GM21515 (cell line): ENCODE measurements around the gene FAM8A1.

Experiments
- ATAC-seq: cut with Tn5 transposase; IDR thresholded peaks from one replicate; pipeline ENCODE4 v1.9.1; 2021; ENCODE audit not compliant: unreplicated experiment

The FAM8A1 gene

DNA sequence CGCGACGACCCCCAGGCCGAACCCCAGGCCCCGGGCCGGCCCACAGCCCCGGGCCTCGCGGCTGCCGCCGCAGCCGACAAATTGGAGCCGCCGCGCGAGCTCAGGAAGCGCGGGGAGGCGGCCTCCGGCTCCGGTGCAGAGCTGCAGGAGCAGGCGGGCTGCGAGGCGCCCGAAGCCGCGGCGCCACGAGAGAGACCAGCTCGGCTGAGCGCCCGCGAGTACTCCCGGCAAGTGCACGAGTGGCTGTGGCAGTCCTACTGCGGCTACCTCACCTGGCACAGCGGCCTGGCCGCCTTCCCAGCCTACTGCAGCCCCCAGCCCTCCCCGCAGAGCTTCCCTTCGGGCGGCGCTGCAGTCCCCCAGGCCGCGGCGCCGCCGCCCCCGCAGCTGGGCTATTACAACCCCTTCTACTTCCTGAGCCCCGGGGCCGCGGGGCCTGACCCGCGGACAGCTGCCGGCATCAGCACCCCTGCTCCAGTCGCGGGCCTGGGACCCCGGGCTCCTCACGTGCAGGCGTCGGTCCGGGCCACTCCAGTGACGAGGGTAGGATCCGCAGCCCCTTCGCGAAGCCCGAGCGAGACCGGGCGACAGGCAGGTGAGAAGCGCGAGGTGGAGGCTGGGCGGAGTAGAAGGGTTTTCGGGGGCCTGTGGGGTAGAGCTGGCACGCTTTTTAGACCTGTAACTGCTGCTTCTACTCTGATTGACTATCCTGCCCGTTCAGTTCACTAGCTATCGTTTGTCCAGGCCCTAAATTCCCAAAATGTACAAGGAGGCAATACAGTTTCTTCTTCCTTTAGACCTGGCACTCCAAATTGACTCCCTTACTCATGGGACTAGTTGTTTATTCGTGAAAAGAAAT is 654 bp downstream of the FAM8A1 start:
- peak; percentile 56 for ATAC-seq

DNA sequence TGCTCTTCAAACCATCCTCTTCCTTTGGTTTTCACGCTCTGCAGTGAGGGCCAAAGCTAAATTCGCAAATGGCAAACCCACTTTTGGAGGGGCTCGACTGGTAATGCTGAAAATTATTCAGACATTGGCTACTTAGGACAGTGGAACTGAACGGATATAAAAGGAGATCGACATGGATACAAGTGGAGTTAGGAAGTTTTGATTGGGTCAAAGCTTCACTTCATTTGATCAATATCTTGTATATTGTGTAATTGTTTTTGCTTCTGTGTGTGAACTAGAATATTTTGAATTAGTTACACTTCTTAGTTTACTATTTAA is 1.2 kb downstream of the FAM8A1 start:
- no peak for ATAC-seq

DNA sequence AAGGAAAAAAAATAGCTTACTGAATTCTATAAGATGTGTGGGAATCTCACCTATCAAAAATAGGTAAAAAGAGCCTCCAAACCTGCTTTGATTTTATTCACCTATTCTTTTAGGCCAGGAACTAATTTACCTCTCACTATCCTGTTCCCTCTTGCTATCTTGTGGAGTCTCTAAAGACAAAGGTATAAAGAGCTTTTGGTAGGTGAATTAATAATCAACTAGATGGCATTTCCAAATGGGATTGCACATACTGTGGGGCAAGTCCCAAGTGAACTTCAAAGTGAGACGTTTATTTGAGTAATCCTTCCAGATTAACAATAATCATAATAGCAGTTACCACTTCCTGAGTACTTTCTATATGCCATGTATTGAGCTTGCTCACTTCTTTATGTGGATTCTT is 2.8 kb downstream of the FAM8A1 start:
- ATAC-seq: no peak

DNA sequence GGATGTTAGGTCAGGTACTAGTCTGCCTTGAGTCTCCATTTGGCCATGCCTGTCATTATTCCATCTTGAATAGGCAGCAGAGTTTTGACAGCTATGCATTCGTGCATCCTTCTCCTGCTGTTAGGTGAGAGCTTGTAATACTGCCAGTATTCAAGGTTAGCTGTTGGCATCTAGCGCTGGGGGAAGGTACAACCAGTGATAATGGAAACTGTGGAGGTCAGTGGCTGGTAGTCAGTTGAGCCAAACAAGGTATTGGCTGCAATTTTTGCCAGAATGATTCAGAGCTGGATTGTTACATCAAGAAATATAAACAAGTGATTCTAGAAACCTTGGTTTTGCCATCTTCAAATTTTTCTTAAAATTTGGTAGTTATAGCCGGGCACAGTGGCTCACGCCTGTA is 6.5 kb downstream of the FAM8A1 start:
- no peak for ATAC-seq

DNA sequence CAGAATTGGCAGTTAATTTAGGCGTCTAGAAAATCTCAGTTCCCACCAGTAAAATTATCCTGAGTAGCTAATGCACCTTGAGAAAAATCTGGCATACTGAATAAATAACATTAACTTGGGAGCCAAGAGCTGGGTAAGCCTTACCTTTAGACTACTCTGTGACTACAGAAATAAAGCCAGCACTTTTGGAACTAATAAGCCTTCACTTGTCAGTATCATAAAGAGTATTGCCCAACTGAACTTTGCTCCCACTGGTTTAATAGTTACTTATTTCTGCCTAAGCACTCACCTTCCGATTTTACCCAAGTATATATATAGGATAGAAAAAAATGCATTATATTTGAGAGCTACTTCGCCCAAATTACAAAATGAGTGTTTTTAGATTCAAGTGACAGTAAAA is 10.7 kb downstream of the FAM8A1 start:
- ATAC-seq: no peak

DNA sequence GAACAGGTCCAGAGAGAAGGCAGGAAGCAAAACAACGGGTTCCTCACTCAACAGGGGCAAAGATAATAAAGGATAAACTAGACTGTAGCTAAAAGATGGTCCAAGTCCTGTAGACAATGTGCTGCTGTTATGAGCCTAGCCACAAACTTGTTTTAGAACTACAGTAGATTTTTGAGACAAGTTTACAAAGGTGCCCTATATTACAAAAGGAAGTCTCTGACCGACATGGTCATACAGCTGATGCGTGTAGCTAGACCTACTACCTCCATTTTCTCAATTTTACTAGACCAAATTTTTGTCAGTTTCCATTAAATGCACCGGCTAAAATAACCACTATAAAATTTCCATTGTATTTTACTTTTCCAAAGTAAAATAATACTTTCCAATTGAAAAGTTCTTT is 11.9 kb downstream of the FAM8A1 start:
- no peak for ATAC-seq

DNA sequence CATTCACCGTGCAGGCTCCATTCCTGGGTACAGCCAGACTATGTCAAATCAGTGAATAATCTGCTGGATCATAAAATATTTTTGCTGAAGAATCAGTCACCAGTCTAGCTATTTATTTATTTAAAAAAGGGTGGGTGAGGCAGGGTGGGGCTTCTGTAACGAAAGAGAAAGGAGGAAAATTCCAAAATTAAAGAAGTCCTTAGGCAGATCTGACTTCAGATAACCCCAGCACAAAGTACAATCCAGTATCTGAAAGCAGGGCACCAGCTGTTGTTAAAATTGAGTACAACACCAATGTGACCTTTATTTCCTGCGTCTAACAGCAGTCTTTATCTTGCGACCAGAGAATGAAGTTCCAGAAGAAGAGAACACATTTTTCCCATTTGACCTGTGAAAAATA is 15.7 kb downstream of the FAM8A1 start:
- no peak for ATAC-seq

DNA sequence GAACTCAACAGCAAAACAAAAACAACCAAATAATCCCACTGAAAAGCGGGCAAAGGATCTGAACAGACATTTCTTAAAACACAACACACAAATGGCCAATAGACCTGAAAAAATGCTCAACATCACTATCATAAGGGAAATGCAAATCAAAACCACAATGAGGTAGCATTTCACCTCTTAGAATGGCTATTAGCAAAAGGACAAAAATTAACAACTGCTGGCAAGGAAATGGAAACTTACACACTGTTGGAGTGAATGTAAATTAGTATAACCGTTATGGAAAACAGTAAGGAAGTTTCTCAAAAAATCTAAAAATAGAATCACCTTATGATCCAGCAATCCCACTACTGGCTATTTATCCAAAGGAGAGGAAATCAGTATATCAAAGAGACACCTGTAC is 20.9 kb downstream of the FAM8A1 start:
- peak; percentile 79 for ATAC-seq

DNA sequence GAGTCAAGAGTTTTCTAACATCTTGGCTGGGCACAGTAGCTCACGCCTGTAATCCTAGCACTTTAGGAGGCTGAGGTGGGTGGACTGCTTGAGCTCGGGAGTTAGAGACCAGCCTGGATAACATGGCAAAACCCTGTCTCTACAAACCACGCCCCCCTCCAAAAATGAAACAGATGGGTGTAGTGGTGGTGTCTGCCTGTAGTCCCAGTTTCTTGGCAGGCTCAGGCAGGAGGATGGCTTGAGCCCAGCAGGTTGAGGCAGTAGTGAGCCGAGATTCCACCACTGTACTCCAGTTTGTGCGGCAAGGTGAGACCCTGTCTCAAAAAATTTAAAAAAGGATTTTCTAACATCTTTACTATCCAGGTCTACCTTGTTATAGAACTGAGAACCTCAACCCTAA is 22.0 kb downstream of the FAM8A1 start:
- no peak for ATAC-seq

DNA sequence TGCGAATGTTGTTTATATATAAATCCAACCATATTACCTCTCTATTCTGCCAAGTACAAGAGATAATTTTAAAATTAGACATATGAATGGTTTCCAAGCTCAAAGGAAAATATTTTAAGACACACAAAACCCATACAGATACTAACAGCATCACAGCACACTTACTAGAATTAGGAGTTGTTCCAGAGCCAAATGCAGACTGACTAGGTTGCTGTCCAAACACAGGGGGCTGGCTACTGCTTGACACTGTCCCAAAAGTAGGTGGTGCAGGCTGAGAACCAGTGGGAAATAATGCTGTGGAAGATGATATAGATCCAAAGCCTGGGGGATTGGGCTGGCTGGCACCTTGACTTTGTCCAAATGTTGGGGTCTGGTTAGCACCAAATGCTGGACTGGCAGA is 24.3 kb downstream of the FAM8A1 start:
- ATAC-seq: no peak

DNA sequence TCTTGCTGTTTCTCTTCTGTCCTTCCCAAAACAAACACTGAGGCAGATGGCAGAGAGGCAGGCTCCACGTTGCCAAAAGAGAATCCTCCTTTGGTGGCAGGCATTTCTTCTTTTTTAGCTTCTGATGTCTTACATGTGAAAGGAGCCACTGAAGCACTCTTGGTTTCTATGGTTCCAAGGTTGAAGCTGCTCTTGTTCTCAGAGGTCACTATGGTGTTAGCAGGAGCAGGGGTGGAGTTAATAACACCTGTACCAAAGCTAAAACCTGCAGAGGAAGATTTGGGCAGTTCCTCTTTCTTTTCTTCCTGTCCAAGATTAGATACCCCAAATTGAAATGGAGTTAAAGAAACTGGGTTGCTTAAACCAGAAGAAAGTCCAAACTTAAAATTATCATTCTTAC is 28.8 kb downstream of the FAM8A1 start:
- peak; percentile 82 for ATAC-seq

DNA sequence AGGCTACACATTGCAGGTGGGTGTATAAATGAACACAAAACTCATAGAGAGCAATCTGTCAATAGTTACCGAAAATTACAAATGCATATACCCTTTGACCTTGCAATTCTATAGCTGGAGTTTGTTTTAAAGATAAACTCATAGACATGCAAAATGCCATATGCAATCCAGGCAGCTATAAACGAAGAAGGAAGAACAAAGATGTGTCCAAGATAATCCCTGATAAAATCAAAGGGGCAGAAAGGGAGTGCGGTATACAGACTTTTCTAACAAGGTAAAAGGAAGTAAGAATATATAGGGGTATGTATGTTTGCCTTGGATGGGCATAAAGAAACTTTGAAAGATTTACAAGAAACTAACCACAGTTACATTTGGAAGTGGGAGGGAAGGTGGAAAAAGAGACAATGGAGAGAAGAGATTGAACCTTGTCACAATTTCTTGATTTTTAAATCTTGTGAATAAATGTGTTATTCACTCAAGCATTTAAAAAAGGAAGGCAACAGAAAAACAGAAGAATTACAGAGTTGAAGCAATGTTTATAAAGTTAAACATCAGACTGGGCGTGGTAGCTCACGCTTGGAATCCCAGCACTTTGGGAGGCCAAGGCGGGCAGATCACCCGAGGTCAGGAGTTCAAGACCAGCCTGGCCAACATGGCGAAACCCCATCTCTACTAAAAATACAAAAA is 29.9 kb downstream of the FAM8A1 start:
- no peak for ATAC-seq

DNA sequence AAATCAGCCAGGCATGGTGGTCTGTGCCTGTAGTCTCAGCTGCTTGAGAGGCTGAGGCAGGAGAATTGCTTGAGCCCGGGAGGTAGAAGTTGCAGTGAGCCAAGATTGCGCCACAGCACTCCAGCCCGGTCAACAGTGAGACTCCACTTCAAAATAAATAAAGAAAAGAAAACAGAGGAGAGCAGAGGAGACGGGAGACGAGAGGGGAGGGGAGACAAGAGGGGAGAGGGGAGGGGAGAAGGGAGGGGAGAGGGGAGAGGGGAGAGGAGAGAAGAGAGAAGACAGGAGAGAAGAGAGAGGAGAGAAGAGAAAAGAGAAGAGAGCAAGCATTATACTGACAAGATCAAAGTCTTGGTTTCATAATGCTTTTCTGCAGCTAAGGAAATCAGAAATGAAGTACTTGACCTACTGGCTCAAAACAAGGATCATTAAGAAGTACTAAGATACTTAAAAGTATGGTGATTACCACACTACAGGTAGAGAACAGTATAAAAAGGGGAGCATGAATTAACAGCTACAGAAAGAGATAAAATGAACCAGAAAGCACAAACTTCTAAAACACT is 30.5 kb downstream of the FAM8A1 start:
- no peak for ATAC-seq

DNA sequence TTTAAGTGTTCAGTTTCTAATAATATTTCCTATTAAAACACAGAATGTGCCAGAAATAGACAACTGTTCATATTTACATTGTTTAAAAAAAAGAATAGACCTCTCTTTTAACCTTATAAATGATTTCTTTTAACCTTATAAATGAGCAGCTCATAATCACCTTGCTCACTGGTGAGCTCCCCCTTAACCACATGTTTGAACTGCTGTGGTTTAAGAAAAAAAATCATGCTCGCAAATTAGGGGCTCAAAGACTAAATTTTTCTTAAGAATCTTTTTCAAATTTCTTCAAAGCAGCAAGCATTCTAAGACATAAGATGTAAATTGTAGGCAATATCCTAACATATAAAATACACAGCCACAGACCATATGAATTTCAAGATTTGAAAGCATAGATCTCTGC is 32.8 kb downstream of the FAM8A1 start:
- no peak for ATAC-seq

DNA sequence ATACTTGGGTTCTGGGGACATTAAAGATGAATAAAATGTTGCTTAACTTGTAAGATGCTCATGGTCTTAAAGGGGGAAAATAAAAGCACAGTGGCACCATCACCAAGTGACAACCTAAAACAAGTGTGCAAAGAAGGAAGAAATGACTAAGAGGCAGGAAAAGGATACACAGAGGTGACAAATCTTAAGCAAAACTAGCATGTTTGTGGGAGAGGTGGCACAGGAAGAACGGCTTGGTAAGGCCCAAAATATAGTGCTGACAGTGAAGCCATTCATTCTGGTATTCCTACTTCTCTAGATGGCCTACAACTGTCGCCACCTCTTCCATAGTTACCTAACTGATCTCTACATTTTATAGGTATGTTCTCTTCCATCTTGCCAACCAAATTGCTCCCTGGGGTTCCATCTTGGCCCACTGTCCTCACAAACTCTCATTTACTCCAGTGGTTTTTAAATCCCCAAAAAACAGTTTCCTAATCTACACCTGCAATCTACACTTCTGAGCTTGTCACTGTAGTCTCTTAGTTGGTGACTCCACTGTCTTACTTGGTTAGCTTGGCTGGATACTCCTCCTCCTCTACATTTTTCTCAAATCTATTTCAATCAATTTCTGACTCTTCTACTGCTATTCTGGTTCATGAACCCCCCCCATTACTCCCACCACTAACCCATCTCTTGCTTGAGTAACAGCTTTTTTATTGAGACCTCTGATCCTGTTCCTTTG is 33.5 kb downstream of the FAM8A1 start:
- no peak for ATAC-seq

DNA sequence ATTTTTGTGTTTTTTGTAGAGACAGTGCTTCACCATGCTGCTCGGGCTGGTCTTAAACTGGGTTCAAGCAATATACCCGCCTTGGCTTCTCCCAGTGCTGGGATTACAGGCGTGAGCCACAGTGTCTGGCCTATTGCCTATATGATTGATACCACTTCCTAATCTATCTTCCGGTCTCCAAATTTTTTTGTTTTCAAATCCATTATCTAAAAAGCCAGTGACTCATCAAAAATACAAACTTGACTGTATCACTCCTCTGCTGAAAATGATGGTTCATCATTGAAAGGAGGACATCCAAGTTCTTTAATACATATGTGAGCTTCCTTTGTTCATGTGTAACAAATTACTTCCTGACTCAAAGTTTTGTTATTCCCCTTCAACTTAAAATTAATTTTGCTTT is 35.5 kb downstream of the FAM8A1 start:
- no peak for ATAC-seq

DNA sequence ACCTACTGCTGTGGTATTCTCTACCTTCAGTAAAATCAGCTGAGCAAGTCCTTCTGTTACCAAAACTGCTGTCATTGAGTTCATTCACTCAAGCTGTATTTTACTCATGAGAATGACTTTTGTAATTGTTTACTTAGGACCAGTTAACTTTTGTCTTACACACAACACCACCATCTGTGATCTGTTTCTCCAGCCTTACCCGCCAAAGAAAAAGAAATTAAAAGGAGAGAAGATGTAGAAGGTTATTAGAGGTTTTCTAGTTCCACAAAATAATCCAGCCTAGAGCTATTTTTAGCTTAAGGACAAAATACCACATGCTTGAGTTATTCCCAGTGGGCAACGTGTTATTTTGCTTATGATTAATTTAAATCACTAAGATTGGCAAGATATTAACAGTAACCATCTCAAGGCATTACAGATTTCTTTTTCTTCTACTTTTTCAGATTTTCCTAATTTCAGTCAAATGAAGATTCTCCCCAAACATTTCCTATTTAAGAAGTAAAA is 38.2 kb downstream of the FAM8A1 start:
- ATAC-seq: no peak

DNA sequence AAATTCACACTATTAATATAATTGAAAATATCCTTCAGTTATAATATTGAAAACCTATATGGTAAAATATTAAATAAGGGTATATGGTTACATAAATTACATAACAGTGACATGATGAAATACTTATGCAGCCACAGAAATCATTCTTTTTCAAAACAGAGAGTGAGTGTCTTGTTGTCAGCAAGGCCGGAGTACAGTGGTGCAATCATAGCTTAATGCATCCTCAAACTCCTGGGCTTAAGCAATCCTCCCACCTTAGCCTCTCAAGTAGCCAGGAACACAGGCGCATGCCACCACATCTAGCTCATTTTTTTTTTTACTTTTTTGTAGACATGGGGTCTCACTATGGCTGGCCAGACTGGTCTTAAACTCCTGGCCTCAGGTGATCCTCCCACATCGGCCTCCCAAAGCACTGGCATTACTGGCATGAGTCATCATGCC is 40.4 kb downstream of the FAM8A1 start:
- no peak for ATAC-seq

DNA sequence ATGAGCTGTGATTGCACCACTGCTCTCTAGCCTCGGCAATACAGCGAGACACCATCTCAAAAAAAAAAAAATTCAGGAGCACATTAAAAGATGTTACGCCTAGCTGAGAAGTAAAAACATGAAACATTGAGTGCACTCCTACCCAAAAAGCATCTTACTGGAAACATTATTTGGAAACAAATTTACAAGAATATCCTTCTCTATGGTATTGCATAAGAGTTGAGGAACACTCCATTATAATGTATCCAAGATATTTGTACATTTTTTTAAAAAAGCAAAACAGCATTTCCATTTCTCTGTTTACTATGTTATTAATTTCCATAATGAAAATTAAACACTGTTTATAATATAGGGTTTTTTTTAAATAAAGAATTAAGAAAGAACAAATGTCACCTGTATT is 48.6 kb downstream of the FAM8A1 start:
- no peak for ATAC-seq

DNA sequence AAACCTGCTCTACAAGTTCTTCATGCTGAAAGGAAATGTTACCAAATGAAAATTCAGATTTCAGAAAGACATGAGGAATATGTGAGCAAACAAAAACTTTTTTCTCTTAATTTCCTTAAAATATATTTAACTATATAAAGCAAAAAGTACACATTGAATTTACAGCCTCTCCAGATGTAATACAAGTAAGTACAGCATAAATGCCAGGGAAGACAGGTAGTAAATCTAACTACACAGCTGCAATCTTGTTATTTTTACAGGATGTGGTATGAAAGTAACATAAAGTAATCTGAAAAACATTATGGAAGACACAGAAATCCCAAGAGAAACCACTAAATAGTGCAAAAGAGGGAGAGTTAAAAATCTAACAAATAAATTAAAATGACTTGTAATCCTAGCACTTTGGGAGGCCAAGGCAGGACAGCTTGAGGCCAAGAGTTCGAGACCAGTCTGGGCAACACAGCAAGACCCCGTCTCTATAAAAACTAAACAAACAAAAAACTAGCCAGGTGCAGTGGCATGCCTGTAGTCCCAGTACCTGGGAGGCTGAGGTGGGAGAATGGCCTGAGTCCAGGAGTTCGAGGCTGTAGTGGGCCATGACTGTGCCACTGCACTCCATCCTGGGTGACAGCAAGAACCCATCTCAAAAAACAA is 50.7 kb downstream of the FAM8A1 start:
- ATAC-seq: no peak
